ENCODE data around the gene XAF1.

The XAF1 gene

DNA sequence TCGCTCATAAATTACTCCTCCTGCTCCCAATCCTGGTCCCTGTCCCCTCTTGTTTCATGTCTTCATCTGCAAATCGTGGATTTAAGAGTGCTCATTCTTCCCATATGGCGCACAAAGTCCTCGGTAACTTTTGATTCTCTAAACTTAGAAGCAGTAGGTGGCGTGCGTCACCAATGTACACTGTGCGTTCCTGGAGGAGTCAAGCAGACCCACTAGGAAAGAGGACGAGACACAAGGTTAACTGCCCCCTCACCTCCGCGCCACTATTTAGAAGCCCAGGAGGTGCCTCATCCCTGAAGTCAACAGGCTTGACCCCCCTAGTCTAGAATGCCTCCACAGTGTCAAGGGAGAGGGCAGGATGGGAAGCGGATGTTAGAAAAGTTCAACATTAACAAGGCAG is 45.5 kb upstream of the XAF1 start:
- Histone ChIP-seq H3K4me2 (no peak overlapping the region), H3K36me3 (ENCODE audit: insufficient read depth) (no peaks in the 10 kb centered on the region), H3K4me3 (IDR thresholded peaks at IDR 0.05; ENCODE audit: insufficient read depth, low read depth, low read length) (no peak overlapping the region), H3K27me3 (ENCODE audit: insufficient read depth, low read depth) (no peaks in the 10 kb centered on the region), H4K20me1 (ENCODE audit: insufficient read depth) (no peaks in the 10 kb centered on the region), H3K79me2 (ENCODE audit: insufficient read depth, low read depth) (no peaks in the 10 kb centered on the region), H3K4me1 (ENCODE audit: low read depth, poor library complexity, severe bottlenecking) (no peaks in the 10 kb centered on the region), H2AFZ (ENCODE audit: low read depth) (no peak overlapping the region), H3K9ac (no peak overlapping the region), H3K27ac (no peak overlapping the region)
- no peak for TF ChIP-seq CTCF (conservative IDR thresholded peaks at IDR 0.05; ENCODE audit: low read depth, low read length)

GRCh38 chr17:6711081-6711674 is 44.7 kb upstream of the XAF1 start:
- TF ChIP-seq CTCF (conservative IDR thresholded peaks at IDR 0.05; ENCODE audit: low read depth, low read length), result no peak
- H3K9ac ChIP-seq, result no peak overlapping the region
- H3K27ac ChIP-seq, result no peak overlapping the region
- H3K27me3 ChIP-seq (ENCODE audit: insufficient read depth, low read depth), result no peaks in the 10 kb centered on the region
- H3K4me3 ChIP-seq (IDR thresholded peaks at IDR 0.05; ENCODE audit: insufficient read depth, low read depth, low read length), result no peak overlapping the region
- no peak overlapping the region for H3K4me2 ChIP-seq
- H3K36me3 ChIP-seq (ENCODE audit: insufficient read depth), result no peaks in the 10 kb centered on the region
- H3K4me1 ChIP-seq (ENCODE audit: low read depth, poor library complexity, severe bottlenecking), result no peaks in the 10 kb centered on the region
- H4K20me1 ChIP-seq (ENCODE audit: insufficient read depth), result no peaks in the 10 kb centered on the region
- no peak overlapping the region for H2AFZ ChIP-seq (ENCODE audit: low read depth)
- H3K79me2 ChIP-seq (ENCODE audit: insufficient read depth, low read depth), result no peaks in the 10 kb centered on the region

- no peak for TF ChIP-seq CTCF (conservative IDR thresholded peaks at IDR 0.05; ENCODE audit: low read depth, low read length)
- no peak overlapping the region for H3K27ac ChIP-seq
- no peaks in the 10 kb centered on the region for H3K4me1 ChIP-seq (ENCODE audit: low read depth, poor library complexity, severe bottlenecking)
- no peaks in the 10 kb centered on the region for H3K79me2 ChIP-seq (ENCODE audit: insufficient read depth, low read depth)
- no peak overlapping the region for H2AFZ ChIP-seq (ENCODE audit: low read depth)
- no peaks in the 10 kb centered on the region for H3K27me3 ChIP-seq (ENCODE audit: insufficient read depth, low read depth)
- H3K4me3 ChIP-seq (IDR thresholded peaks at IDR 0.05; ENCODE audit: insufficient read depth, low read depth, low read length), result no peak overlapping the region
- no peaks in the 10 kb centered on the region for H4K20me1 ChIP-seq (ENCODE audit: insufficient read depth)
- H3K9ac ChIP-seq, result no peak overlapping the region
- no peak overlapping the region for H3K4me2 ChIP-seq
- no peaks in the 10 kb centered on the region for H3K36me3 ChIP-seq (ENCODE audit: insufficient read depth)
Measured at GRCh38 chr17:6711681-6712057, 44.2 kb upstream of the XAF1 start.

DNA sequence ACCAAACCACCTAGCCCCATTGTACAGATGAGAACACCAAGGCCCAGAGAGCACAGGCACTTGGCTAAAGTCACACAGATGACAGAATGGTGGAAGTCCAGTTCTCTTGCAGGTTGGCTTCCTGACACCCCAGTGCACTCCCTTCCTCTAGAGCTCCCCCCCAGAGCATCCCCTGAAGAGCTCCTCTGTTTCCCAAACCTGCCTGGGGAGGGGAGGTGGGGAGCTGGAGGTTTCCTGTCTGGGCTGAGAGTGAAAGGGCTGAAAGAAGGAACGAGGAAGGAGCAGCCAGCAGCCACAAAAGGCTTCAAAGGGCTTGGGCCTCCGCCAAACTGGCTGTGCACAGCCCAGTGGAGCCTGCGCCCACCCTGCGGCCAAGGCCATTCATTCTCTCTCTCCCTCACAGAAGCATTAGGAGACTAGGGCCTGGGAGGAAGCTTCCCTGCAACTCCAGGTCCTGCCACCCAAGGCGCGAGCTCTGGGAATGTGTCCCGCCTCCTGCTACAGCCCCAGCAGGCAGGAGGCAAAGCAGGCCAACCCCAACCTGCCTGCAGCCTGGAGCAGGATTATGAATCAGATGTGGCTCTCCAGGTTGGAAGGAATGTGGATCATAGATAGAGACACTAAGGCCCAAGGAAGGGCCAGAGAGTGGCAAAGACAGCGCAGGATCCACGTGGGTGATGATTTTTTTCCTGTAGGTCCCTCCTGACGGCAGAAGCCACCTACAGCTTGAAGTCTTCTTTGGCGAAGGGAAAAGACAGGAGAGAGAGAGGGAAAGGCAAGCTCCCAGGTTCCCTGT is 43.6 kb upstream of the XAF1 start:
- Histone ChIP-seq H3K36me3 (ENCODE audit: insufficient read depth) (no peaks in the 10 kb centered on the region), H3K4me2 (no peak overlapping the region), H2AFZ (ENCODE audit: low read depth) (no peak overlapping the region), H3K27me3 (ENCODE audit: insufficient read depth, low read depth) (no peaks in the 10 kb centered on the region), H3K4me1 (ENCODE audit: low read depth, poor library complexity, severe bottlenecking) (no peaks in the 10 kb centered on the region), H3K79me2 (ENCODE audit: insufficient read depth, low read depth) (no peaks in the 10 kb centered on the region), H3K27ac (no peak overlapping the region), H3K9ac (no peak overlapping the region), H4K20me1 (ENCODE audit: insufficient read depth) (no peaks in the 10 kb centered on the region), H3K4me3 (IDR thresholded peaks at IDR 0.05; ENCODE audit: insufficient read depth, low read depth, low read length) (no peak overlapping the region)
- TF ChIP-seq CTCF (conservative IDR thresholded peaks at IDR 0.05; ENCODE audit: low read depth, low read length), result no peak
